Psoas muscle (tissue), 8 donors: ENCODE results near the gene PTH1R. TPM values are rescaled to one million over a fixed set of nuclear protein-coding genes. Genes with fewer than 3 reads are reported as not detected.
A peak's percentile ranks its signal among the peaks of the same experiment; 100 is the strongest.

Experiments
- ATAC-seq, 4 donors: fragments of 200-7000 bp; cut with Tn5 transposase; one replicate each; pipeline ENCODE4 v1.9.1; 2020; ENCODE audit warnings: moderate library complexity in 3 of 4, mild to moderate bottlenecking in 2 of 4
- DNase-seq, 2 donors: peaks; one replicate each; pipeline ENCODE4 v3.0.0-alpha.2; 2020
- H3K27ac ChIP-seq: fragments of 200-600 bp; one replicate; pipeline ENCODE4 v1.8.0; 2022
- H3K27me3 ChIP-seq, 3 donors: fragments of 200-600 bp in 1 of 3; one replicate each; pipeline versions ENCODE4 v1.6.1 to v1.8.0; 2013 to 2022; ENCODE audit warnings: low read length in 2 of 3, mild to moderate bottlenecking in 2 of 3, moderate library complexity in 1 of 3; ENCODE audit not compliant: insufficient read depth in 3 of 3
- H3K36me3 ChIP-seq, 2 donors: fragments of 200-600 bp in 1 of 2; one replicate each; pipeline versions ENCODE4 v1.6.1 to v1.8.0; 2013 to 2022; ENCODE audit warnings: low read depth in 1 of 2, mild to moderate bottlenecking in 1 of 2, moderate library complexity in 1 of 2; ENCODE audit not compliant: insufficient read depth in 1 of 2
- H3K4me1 ChIP-seq: fragments of 200-600 bp; one replicate; pipeline ENCODE4 v1.8.0; 2022
- H3K4me3 ChIP-seq: fragments of 200-600 bp; one replicate; pipeline ENCODE4 v1.8.0; 2022; ENCODE audit warnings: mild to moderate bottlenecking
- H3K9me3 ChIP-seq: fragments of 200-600 bp; one replicate; pipeline ENCODE4 v1.8.0; 2022
- WGBS, 3 donors: extraction: QIAGEN DNeasy Blood & Tissue Kit; methylation state at CpG; one replicate each; pipeline versions ENCODE4 v1.1.6 to v1.1.7; 2013; 5-methylcytosine and 5-hydroxymethylcytosine counted together
- intact Hi-C, 2 donors: fragments of 100-400 bp; cut with DNase I; formaldehyde crosslinking; loops; one replicate each; pipeline versions ENCODE4 v1.11.0 to v1.14.2; 2022
- polyA plus RNA-seq, 3 donors: library from polyadenylated mRNA; stranded (reverse); fragments of 200-250 nt; gene quantifications; one replicate each; pipeline ENCODE4 v1.2.3, GENCODE V29; 2013
- total RNA-seq, 4 donors: library from RNA; stranded (reverse); fragmentation: NEBNext Ultra II Directional in 2 of 4; extraction: Animal tissue kit (Norgen Biotek cat#: 25700) in 2 of 4; gene quantifications; one replicate each; pipeline versions ENCODE4 v1.2.1 to v1.2.4, GENCODE V29; 2021 to 2023
- TF ChIP-seq, protein P1 (sequence below): fragments of 200-600 bp; IDR thresholded peaks from one replicate; pipeline ENCODE4 v1.8.0; 2022; ENCODE audit warnings: antibody characterized with exemption
- donor health status: healthy with polysubstance abuse.
- donor health status: DM: no; HTN: no; CAD: no; lungs with moderate emphysema.
- donor health status: Bipolar disorder and iron deficiency.
- donor health status: healthy.
- donor health status: DM: yes; HTN: yes; CAD: no.
- donor health status: DM: no; HTN: no; CAD: no.
- donor health status: DM: no; HTN: no; CAD: no.
- donor health status: DM: yes; HTN: yes; CAD: no.

Gene PTH1R
- total and polyA plus RNA-seq, 7 donors = 1.1 to 5.9 (median 4.2) TPM

DNA sequence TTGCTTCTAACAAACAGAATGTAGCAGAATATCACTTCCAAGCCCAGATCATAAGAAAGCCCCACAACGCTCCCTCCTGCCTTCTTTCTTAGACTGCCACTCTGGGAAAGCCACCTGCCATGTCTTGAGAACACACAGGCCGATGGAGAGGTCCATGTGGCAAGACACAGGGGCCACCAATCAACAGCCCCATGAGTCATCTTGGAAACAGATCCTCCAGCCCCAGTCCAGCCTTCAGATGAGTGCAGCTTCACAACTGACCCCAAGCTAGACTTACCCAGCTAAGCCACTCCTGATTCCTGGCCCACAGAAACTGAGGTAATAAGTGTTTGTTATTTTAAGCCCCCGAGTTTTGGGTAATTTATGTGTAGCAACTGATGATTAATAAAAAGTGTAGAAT lies 39.7 kb downstream of the PTH1R start:
- H3K4me1 ChIP-seq = peaks cover 20% of the 10 kb centered on the region
- intact Hi-C loops = no loop called here
- no peaks in the 10 kb centered on the region for H3K27me3 ChIP-seq
- H3K36me3 ChIP-seq = peaks cover 0 to 64% of the 10 kb centered on the region in 2 donors
- H3K4me3 ChIP-seq = no peak overlapping the region
- WGBS, 3 donors = 76 to 100% (median 96%) methylated on average over 3 of the region's 3 CpGs
- ATAC-seq = no peak
- peak in 1 of 2 donors; percentile 9 for DNase-seq
- H3K27ac ChIP-seq = no peak overlapping the region
- TF ChIP-seq, protein P1, sequence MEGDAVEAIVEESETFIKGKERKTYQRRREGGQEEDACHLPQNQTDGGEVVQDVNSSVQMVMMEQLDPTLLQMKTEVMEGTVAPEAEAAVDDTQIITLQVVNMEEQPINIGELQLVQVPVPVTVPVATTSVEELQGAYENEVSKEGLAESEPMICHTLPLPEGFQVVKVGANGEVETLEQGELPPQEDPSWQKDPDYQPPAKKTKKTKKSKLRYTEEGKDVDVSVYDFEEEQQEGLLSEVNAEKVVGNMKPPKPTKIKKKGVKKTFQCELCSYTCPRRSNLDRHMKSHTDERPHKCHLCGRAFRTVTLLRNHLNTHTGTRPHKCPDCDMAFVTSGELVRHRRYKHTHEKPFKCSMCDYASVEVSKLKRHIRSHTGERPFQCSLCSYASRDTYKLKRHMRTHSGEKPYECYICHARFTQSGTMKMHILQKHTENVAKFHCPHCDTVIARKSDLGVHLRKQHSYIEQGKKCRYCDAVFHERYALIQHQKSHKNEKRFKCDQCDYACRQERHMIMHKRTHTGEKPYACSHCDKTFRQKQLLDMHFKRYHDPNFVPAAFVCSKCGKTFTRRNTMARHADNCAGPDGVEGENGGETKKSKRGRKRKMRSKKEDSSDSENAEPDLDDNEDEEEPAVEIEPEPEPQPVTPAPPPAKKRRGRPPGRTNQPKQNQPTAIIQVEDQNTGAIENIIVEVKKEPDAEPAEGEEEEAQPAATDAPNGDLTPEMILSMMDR = no peak
- no peaks in the 10 kb centered on the region for H3K9me3 ChIP-seq

GRCh38 chr3:46918202-46918601 lies 40.7 kb downstream of the PTH1R start:
- TF ChIP-seq, protein P1 = no peak
- no peak overlapping the region for H3K4me3 ChIP-seq
- peaks cover 20% of the 10 kb centered on the region for H3K4me1 ChIP-seq
- H3K27me3 ChIP-seq = no peaks in the 10 kb centered on the region
- WGBS, 3 donors = 95 to 97% (median 95%) methylated on average over 1 of the region's 1 CpG
- ATAC-seq (no peak), DNase-seq (no peak)
- peaks cover 2 to 73% of the 10 kb centered on the region in 2 donors for H3K36me3 ChIP-seq
- no peaks in the 10 kb centered on the region for H3K9me3 ChIP-seq
- intact Hi-C loops = no loop called here
- H3K27ac ChIP-seq = no peak overlapping the region

DNA sequence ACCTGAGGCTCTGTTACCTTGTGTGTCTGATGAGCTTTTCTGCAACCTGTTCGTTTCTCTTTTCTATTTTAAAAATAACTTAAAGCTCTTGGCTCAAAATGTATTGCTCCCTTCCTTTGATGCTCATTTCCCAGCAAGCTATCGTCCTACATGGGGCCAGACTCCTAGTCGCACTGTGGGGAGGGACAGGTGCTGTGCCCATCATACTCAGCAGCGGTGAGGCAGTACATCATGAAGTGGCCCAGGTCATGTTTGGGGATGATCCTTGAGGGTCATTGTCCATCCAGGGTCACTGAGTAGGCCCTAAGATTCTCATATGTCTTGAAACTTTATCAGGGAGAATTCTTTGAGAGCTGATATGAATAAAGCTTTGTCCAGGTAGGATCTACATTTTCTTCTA lies 41.1 kb downstream of the PTH1R start:
- Histone ChIP-seq H3K4me1 (peaks cover 19% of the 10 kb centered on the region), H3K4me3 (no peak overlapping the region), H3K9me3 (no peaks in the 10 kb centered on the region), H3K36me3 (peaks cover 2 to 77% of the 10 kb centered on the region in 2 donors), H3K27me3 (no peaks in the 10 kb centered on the region), H3K27ac (no peak overlapping the region)
- DNase-seq (peak in 1 of 2 donors; percentile 9), ATAC-seq (no peak)
- intact Hi-C loops = no loop called here
- WGBS, 3 donors = 82 to 97% (median 86%) methylated on average over 4 of the region's 4 CpGs
- TF ChIP-seq, protein P1 = no peak

DNA sequence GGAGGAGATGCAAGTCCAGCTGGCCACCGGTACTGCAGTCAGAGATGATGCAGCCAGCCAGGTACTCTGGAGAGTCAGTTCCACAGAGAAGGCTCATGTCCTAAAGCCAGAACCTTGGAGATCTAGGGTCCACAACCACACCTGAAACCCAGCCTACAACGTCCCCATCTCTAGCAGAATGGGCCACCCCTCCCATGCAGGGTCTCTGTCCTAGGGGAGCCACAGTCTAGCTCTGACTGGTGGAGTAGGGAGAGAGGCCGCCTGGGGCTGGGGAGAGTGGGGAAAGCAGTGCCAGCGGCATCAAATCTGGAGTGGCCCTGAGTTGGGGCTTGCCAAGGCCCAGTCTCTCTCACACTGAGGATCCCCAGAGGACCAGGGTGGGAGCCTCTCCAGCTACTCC lies 43.5 kb downstream of the PTH1R start:
- no peaks in the 10 kb centered on the region for H3K27me3 ChIP-seq
- peaks cover 26% of the 10 kb centered on the region for H3K4me1 ChIP-seq
- ATAC-seq (no peak), DNase-seq (peak in 1 of 2 donors; percentile 38)
- TF ChIP-seq, protein P1 = no peak
- intact Hi-C loops = loop anchor here (5.0 to 10.0 kb wide), 3 partner anchors 76 to 404 kb away; partner anchors contain the start of gene SETD2 (in 1 of the 2)
- no peak overlapping the region for H3K27ac ChIP-seq
- H3K9me3 ChIP-seq = no peaks in the 10 kb centered on the region
- WGBS, 3 donors = 69 to 80% (median 79%) methylated on average over 3 to 4 of the region's 4 CpGs
- H3K4me3 ChIP-seq = no peak overlapping the region
- H3K36me3 ChIP-seq = peaks cover 2 to 93% of the 10 kb centered on the region in 2 donors

DNA sequence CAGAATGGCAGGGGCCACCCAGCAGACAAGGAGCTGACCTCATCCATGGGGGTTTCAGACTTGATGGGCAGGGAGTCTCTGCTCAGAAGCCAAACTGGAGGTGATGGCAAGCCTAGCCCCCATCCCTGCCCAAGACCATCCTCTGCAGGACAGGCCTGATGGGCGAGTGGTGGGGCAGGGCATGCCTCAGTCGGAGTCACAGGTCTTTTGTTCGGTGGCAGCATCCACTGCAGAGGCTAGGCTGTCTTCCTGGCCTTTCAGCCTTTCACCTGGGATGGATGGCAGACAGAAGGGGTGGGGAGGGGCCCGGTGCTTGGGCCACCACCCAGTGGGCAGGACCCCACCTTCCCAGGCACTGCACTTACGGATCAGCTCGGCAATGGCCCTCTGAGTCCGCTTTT lies 44.4 kb downstream of the PTH1R start:
- no peak overlapping the region for H3K27ac ChIP-seq
- H3K4me3 ChIP-seq = no peak overlapping the region
- intact Hi-C loops = loop anchor here (5.0 to 10.0 kb wide), 3 partner anchors 75 to 403 kb away; partner anchors contain the start of gene SETD2 (in 1 of the 2)
- peak in 1 of 2 donors; percentile 28 for DNase-seq
- peaks cover 35% of the 10 kb centered on the region for H3K4me1 ChIP-seq
- 91 to 95% (median 95%) methylated on average over 7 of the region's 7 CpGs for WGBS, 3 donors
- no peak for ATAC-seq
- H3K27me3 ChIP-seq = no peaks in the 10 kb centered on the region
- TF ChIP-seq, protein P1 = no peak
- no peaks in the 10 kb centered on the region for H3K9me3 ChIP-seq
- peaks cover 2 to 85% of the 10 kb centered on the region in 2 donors for H3K36me3 ChIP-seq
